ENCODE data around the gene KRTAP5-1.
A peak's percentile ranks its signal among the peaks of the same experiment; 100 is the strongest.

Gene KRTAP5-1

DNA sequence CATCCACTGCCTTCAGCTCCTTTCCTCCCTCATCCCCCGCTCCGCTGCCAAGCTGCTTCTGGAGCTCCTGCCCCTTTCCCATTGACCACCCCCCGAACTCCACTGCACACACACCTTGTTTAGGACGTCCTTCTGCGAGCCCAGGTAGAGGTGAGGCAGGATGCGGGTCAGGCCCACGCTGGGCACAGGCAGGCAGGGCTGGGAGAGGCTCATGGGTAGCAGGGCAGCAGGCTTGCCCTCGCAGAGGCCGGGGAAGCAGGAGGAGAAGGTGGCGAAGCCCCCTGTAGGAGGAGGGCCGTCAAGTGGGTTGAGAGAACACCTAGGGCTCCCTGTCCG, 26.3 kb downstream of the KRTAP5-1 start:
- no peak for DNase-seq

DNA sequence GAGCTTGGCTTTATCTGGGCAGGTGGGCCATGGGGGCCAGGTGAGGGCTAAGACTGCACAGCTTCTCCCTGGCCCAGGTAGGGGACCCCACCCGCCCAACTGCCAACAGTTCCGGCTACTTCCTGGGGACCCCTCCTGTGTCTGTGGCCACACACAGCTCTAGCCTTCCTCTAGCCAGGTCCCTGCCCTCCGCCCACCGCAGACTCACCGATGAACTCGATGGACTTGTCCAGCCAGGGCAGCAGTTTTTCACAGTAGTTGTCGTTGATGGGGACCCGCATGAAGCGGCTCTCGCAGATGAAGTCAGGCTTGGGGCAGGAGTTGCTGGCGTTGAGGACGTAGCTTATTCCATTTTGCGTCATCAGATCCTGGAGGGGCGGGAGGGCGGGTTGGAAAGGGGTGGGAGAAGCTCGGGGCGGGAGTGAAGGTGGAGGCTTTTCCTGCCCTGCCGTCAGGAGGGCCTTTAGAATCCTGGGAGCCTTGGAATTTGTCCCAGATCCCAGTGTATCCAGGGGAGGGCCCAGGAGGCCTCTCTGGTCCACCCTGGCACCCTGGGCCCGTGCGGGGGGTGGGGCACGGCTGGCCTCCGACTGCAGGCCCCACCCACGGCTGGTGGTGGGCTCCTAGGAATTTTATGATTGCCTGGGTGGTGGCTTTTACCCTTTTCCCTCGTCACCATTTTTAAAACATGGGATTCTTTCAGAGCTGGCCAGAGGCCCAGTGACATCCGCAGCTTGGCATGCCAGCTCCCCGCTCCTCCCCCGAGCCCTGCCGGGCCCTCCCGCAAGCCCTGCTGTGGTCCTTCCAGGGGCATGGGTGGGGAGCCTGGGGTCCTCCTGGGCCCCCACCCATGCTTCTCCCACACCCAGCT, 26.9 kb downstream of the KRTAP5-1 start:
- DNase-seq = no peak

- no peak for DNase-seq
Measured at GRCh38 chr11:1557051-1557884, 27.8 kb downstream of the KRTAP5-1 start.

GRCh38 chr11:1556278-1556902, 28.7 kb downstream of the KRTAP5-1 start:
- DNase-seq = no peak

DNA sequence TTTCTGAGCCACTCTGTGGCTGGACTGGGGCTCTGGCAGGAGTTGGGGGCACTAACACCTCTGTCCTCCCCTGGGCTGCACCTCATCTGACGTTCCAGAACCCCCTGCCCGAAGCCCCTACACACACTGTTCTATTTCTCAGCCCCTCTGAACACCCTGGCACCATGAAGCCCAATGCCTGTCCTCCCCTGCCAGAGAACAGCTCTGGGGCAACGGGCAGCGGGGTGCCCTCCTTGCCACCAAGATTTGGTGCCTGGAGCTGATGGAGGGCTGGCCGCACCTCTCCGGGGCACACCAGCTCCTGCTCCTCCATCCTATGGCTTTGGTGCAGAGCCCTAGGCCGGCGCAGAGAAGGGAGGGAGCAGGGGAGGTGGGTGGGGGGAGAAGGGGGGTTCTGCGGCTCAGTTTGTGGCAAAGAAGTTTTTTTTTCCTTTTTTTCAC, 29.4 kb downstream of the KRTAP5-1 start:
- DNase-seq = no peak

DNA sequence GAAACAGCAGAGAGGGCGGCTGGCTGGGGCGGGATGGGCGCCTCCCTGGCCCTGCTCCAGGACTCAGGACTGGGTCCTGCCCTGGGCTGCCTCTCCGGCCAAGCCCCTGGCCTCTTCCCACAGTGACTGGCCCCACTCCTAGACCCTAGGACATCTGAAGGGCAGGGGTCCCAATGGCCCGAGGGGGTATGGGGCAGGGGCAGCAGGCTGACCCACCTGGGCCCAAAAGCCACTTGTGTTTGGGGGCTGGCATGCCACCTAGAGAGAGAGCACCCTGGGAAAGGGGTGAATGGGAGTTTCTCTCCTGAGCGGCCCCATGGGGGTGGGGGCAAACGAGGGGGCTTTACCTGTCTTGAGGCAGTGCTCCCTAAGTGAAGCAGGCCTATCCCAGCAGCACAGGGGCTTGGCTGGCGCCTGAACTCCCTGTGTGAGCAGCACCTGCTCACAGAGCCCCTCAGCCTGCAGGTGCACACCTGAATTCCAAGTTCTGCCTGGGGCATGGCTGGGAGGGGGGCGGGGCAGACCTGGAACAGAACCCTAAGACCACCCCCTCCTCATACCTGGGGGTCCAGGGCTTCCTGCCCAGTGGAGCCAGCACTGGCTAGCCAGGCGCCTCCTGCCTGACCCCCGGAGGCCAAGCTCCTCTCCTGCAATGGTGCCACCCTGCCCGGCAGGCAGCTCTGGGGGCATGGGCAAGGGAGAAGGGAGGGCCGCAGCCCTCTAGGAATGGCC, 29.9 kb downstream of the KRTAP5-1 start:
- no peak for DNase-seq

GRCh38 chr11:1553808-1554594, 31.1 kb downstream of the KRTAP5-1 start:
- no peak for DNase-seq

DNA sequence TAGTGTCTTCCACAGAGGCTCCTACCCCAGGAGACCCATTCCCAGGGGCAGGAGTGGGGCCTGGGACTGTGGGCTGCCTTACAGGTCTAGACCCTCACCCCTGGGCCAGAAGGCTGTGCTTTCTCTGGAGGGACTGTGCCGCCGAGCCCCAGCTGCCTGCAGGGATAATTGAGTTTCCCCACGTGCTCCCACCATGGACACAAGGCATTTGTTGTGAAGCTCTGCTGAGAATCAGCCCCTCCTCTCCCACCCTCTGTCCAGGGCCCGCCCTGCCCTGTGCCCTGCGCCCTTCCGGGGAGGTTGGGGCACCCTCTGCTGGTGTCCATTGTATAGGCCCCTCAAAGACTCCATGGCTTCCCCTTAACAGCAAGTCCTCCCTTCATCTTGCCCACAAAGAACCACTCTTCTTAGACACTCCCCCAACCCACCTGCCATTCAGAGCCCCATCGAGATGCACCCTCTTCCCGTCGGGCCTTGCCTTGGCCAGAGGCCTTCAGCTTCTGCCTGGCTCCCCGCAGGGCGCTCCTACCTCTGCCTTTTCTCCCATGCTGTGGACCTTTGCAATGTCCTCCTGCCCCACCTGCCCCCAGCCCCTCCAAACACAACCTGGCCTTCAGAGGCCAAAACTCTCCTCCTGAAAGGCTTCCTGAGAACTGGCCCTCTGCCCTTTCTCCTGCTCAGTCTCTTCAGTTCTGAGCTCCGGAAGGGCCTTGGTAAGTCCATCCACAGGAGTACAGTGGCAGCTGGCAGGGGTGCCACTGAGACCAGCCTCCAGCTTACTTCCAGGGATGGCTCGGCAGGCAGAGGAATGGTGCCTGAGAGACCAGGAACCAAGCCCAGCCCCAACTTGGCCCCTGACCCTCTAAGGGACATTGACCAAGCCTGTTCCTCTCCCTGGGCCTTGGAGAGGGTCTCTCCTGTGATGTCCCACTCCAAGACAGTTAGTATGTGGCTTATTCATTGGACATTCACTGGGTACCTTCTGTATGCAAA, 35.4 kb downstream of the KRTAP5-1 start:
- peak; percentile 9 for DNase-seq

DNA sequence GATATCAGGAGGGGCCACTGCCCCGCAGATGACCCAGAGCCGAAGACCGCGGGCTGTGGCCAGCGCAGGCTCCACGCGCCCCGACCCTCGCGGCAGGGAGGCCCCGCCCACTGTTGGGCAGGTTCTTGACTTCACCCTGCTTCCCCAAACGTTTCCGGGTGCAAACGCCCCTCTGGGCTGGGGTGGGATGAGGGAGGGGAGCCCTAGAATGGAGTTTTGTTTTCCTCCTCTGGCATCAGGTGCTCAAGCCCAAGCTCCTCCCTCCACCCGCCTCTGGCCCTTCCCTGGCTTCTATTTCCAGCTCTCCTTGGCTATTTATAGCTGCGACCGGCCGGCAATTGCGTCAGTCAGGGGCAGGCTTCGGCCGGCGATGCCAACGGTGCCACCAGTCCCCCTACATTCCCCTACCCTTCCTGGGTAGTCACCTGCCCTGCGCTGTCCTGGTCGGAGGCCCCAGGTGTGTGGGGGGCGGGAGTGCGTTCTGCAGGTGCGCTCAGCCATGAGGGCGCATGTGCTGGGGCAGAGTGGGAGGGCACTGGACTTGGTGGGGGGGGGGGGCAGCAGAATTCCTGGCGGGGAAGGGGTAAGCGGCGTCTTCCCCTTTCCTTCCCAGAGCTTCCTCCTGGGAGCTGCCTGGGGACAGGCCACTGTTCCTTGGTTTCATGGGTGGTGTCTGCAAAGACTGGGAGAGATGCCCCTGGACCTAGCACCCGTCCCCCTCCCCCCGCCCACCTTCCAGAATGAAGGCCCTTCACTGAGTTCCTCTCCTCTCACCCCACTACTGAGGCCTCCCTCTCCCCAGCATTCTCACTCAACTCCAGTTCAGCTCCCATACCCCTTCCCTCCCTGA, 36.6 kb downstream of the KRTAP5-1 start:
- no peak for DNase-seq

GRCh38 chr11:1547467-1548098, 37.5 kb downstream of the KRTAP5-1 start:
- no peak for DNase-seq

- DNase-seq = peak; percentile 23
Measured at GRCh38 chr11:1546536-1547466, 38.3 kb downstream of the KRTAP5-1 start.

DNA sequence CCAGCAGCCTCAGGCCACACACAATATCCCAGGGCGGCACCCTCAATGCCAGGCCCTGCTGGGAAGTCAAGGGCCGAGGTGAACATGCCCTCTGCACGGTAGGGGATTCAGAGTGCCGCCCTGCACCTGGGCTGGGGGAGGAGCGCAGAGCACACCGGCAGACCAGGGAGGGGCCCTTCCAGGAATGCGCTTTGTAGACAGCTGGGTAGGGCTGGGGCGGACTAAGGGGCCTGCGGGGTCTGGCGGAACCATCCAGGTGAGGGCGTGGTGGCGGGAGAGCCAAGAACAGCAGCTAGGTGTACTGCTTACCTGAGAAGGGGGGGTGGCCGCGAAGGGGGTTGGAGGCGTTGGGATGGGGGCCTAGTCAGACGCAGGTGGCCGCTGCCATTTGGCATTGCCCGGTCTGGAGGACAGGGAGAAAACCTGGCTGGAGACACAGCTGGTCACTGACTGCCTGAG, 39.0 kb downstream of the KRTAP5-1 start:
- no peak for DNase-seq

DNA sequence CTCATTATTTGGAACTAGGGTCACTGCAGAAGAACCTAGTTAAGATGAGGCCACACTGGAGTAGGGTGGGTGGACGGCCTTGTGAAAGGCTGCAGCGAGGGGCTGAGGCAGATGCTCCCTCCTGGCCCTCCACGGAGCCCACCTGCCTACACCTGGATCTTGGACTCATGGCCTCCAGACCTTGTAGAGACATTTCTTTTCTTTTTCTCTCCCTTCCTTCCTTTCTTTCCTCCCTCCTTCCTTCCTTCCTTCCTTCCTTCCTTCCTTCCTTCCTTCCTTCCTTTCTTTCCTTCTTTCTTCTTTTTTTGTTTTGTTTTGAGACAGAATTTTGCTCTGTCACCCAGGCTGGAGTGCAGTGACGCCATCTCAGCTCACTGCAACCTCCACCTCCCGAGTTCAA, 39.7 kb downstream of the KRTAP5-1 start:
- no peak for DNase-seq

- no peak for DNase-seq
Measured at GRCh38 chr11:1544536-1544935, 40.5 kb downstream of the KRTAP5-1 start.

DNA sequence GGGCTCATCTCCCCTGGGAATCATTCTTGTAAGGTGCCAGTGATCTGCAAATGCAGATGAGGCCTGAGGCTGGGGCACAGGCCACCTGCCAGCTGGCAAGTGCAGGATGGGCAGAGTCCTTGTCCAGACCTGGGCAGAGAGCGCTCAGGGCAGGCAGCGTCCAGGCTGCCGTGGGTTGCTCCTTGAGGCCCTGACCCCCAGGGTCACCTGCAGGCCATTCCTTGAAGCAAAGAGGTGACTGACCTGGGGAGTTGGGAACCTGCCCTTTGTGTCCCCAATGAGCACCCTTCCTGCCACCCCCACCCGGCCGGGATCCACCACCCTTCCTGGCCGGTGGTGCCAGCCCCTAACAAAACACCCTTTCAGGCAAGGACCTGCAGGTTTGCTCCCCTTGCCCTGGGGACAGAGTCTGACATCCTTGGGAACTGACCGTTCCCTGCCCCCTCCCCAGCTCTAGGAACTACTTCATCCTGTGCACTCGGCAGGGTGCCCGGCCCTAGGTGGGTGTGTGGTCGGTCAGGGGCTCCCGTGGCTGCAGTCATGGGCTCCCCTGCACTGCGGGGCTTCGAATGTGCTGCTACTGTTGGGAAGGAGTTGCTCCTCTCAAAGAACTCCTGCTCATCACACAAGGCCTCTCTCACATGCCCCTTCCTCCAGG, 41.3 kb downstream of the KRTAP5-1 start:
- DNase-seq = no peak

- no peak for DNase-seq
Measured at GRCh38 chr11:1542267-1542666, 42.8 kb downstream of the KRTAP5-1 start.

- DNase-seq = no peak
Measured at GRCh38 chr11:1541474-1542204, 43.4 kb downstream of the KRTAP5-1 start.

Measured in hematopoietic multipotent progenitor cell treated with erythropoietin and hydrocortisone succinate and interleukin-3 and kit ligand, for 8 days (in vitro differentiated cells).